ENCODE results near the gene IL10RA. TPM values are rescaled to one million over a fixed set of nuclear protein-coding genes. Genes with fewer than 3 reads are reported as not detected.

The IL10RA gene
- total RNA-seq, 1 experiment from 2014 or later: 1.7 TPM

DNA sequence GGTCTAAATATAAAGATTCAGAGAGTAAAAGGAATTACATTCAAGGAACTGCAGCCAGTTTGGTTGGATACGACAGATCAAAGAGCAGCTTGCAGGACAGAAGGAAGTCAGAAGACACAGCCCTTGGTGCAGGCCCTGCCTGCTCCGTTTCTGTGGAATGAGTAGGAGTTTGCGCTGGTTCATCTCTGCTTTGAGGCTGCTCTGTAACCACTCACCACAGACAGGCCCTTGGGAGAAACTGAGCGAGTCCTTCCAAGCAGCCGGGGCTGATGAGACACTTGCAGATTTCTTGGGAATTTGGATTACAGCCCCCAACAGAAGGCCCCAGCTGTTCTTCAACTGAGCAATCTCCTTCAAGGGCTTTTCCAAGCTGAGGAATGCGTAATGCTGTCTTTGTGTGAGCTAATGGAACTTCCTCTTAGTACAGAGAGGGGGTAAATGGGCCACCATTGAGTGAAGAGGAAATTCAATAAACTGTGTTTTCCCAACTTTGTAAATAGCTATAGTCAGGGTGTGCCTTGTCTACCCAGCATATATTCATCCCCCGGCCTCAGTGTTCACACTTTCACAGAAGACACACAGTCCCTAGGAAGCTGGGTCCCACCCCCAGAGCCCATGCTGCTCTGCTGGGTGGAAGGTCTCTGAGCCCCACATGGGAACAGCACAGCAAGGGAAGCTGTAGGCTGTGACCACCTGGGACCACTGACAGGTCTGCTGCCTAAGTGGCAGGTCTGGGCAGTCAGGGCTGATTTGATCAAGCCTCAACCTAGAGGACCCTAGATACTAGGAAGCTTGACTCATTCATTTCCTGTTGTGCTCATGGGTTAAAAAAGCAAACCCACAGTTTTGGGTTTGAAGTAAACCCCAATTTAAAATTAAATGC is 16.6 kb downstream of the IL10RA start:
- TF ChIP-seq EGR1 (IDR thresholded peaks at IDR 0.05; ENCODE audit: low read depth) (no peak), POLR2A (IDR thresholded peaks at IDR 0.05; ENCODE audit: borderline replicate concordance, extremely low read depth, insufficient read depth, insufficient read length) (no peak), SIN3A (IDR thresholded peaks at IDR 0.05; ENCODE audit: low read depth) (no peak), RAD21 (IDR thresholded peaks at IDR 0.05; ENCODE audit: low read depth) (no peak), FOSL1 (IDR thresholded peaks at IDR 0.05; ENCODE audit: low read depth) (no peak), ZNF274 (IDR thresholded peaks at IDR 0.05; ENCODE audit: low read depth, low read length) (no peak)
- TF ChIP-seq, protein P1, sequence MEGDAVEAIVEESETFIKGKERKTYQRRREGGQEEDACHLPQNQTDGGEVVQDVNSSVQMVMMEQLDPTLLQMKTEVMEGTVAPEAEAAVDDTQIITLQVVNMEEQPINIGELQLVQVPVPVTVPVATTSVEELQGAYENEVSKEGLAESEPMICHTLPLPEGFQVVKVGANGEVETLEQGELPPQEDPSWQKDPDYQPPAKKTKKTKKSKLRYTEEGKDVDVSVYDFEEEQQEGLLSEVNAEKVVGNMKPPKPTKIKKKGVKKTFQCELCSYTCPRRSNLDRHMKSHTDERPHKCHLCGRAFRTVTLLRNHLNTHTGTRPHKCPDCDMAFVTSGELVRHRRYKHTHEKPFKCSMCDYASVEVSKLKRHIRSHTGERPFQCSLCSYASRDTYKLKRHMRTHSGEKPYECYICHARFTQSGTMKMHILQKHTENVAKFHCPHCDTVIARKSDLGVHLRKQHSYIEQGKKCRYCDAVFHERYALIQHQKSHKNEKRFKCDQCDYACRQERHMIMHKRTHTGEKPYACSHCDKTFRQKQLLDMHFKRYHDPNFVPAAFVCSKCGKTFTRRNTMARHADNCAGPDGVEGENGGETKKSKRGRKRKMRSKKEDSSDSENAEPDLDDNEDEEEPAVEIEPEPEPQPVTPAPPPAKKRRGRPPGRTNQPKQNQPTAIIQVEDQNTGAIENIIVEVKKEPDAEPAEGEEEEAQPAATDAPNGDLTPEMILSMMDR (IDR thresholded peaks at IDR 0.05 in 2 of 3, conservative IDR thresholded peaks at IDR 0.05 in 1 of 3; ENCODE audit: borderline replicate concordance in 1 of 3, insufficient read depth in 1 of 3, low read depth in 2 of 3, low read length in 2 of 3): no peak

DNA sequence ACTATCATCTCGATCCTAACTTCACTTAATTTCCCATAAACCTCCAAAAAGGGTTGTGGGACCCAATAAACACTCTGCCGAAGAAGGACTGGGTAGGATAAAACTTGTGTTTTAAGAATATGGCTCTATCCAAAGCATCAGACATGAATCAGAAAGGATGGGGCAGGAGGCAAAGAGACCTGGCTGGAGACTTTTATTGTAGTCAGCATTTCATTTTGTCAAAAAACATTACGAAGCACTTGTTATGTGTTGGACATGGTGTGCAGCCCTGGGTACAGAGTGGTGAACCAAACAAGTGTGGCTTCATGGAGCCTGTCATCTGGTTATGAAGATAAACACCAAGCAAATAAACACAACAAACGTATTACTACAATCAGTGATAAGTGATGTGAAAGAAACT is 17.3 kb downstream of the IL10RA start:
- BruUV-seq (replicated peaks): no TSS peak
- no peaks in the 10 kb centered on the region for H3K79me2 ChIP-seq (ENCODE audit: insufficient read depth, low read length)
- ChIA-PET CTCF (no interaction called here), POLR2A (no interaction called here), RAD21 (ENCODE audit: low non-redundant PET in 1 of 2, low total read pairs in 2 of 2, uncharacterized antibody in 2 of 2, unreplicated experiment in 2 of 2) (no interaction called here)
- no peak overlapping the region for H3K27ac ChIP-seq (ENCODE audit: low read depth, low read length)
- no peak overlapping the region for H3K4me3 ChIP-seq (replicated peaks in 1 of 2; ENCODE audit: low read depth in 1 of 2, low read length in 2 of 2)
- no peaks in the 10 kb centered on the region for H3K9me3 ChIP-seq (ENCODE audit: control insufficient read depth in 1 of 2, insufficient read depth in 1 of 2, low read depth in 1 of 2, low read length in 2 of 2)
- DNase-seq (ENCODE audit: low read depth, low spot score): no peak
- H3K36me3 ChIP-seq (ENCODE audit: control insufficient read depth in 1 of 2, insufficient read depth in 2 of 2, low read length in 2 of 2): no peaks in the 10 kb centered on the region
- no peaks in the 10 kb centered on the region for H3K4me1 ChIP-seq (ENCODE audit: control insufficient read depth in 1 of 2, insufficient read depth in 2 of 2, low read length in 2 of 2)
- ATAC-seq: no peak
- H3K4me2 ChIP-seq (ENCODE audit: low read length): no peak overlapping the region
- H3K27me3 ChIP-seq (ENCODE audit: insufficient read depth, low read length): no peaks in the 10 kb centered on the region
- H2AFZ ChIP-seq (ENCODE audit: low read depth, low read length, poor library complexity, severe bottlenecking): no peak overlapping the region
- TF ChIP-seq TCF7L2 (IDR thresholded peaks at IDR 0.05; ENCODE audit: borderline replicate concordance, extremely low read depth, insufficient read depth, insufficient read length) (no peak), ZNF274 (IDR thresholded peaks at IDR 0.05; ENCODE audit: low read depth, low read length) (no peak), CBX3 (IDR thresholded peaks at IDR 0.05; ENCODE audit: low read depth) (no peak)
- TF ChIP-seq, protein P2, sequence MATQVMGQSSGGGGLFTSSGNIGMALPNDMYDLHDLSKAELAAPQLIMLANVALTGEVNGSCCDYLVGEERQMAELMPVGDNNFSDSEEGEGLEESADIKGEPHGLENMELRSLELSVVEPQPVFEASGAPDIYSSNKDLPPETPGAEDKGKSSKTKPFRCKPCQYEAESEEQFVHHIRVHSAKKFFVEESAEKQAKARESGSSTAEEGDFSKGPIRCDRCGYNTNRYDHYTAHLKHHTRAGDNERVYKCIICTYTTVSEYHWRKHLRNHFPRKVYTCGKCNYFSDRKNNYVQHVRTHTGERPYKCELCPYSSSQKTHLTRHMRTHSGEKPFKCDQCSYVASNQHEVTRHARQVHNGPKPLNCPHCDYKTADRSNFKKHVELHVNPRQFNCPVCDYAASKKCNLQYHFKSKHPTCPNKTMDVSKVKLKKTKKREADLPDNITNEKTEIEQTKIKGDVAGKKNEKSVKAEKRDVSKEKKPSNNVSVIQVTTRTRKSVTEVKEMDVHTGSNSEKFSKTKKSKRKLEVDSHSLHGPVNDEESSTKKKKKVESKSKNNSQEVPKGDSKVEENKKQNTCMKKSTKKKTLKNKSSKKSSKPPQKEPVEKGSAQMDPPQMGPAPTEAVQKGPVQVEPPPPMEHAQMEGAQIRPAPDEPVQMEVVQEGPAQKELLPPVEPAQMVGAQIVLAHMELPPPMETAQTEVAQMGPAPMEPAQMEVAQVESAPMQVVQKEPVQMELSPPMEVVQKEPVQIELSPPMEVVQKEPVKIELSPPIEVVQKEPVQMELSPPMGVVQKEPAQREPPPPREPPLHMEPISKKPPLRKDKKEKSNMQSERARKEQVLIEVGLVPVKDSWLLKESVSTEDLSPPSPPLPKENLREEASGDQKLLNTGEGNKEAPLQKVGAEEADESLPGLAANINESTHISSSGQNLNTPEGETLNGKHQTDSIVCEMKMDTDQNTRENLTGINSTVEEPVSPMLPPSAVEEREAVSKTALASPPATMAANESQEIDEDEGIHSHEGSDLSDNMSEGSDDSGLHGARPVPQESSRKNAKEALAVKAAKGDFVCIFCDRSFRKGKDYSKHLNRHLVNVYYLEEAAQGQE (IDR thresholded peaks at IDR 0.05; ENCODE audit: low read depth): no peak
- TF ChIP-seq, protein P3, sequence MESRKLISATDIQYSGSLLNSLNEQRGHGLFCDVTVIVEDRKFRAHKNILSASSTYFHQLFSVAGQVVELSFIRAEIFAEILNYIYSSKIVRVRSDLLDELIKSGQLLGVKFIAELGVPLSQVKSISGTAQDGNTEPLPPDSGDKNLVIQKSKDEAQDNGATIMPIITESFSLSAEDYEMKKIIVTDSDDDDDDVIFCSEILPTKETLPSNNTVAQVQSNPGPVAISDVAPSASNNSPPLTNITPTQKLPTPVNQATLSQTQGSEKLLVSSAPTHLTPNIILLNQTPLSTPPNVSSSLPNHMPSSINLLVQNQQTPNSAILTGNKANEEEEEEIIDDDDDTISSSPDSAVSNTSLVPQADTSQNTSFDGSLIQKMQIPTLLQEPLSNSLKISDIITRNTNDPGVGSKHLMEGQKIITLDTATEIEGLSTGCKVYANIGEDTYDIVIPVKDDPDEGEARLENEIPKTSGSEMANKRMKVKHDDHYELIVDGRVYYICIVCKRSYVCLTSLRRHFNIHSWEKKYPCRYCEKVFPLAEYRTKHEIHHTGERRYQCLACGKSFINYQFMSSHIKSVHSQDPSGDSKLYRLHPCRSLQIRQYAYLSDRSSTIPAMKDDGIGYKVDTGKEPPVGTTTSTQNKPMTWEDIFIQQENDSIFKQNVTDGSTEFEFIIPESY (IDR thresholded peaks at IDR 0.05; ENCODE audit: extremely low read depth, insufficient replicate concordance, low read length): no peak
- H3K9ac ChIP-seq (ENCODE audit: low read length): no peak overlapping the region
- intact Hi-C loops (cut with micrococcal nuclease): no loop called here
- H4K20me1 ChIP-seq (ENCODE audit: insufficient read depth): no peaks in the 10 kb centered on the region
- no peaks in the 10 kb centered on the region for H3K9me2 ChIP-seq (ENCODE audit: insufficient read depth)

More for the DNA sequence above, 16.6 kb downstream of the IL10RA start:
- Histone ChIP-seq H3K79me2 (ENCODE audit: insufficient read depth, low read length) (no peaks in the 10 kb centered on the region), H3K4me2 (ENCODE audit: low read length) (no peak overlapping the region), H3K4me1 (ENCODE audit: control insufficient read depth in 1 of 2, insufficient read depth in 2 of 2, low read length in 2 of 2) (no peaks in the 10 kb centered on the region), H3K9ac (ENCODE audit: low read length) (no peak overlapping the region), H3K27ac (ENCODE audit: low read depth, low read length) (no peak overlapping the region), H2AFZ (ENCODE audit: low read depth, low read length, poor library complexity, severe bottlenecking) (no peak overlapping the region), H3K27me3 (ENCODE audit: insufficient read depth, low read length) (no peaks in the 10 kb centered on the region), H3K9me2 (ENCODE audit: insufficient read depth) (no peaks in the 10 kb centered on the region), H4K20me1 (ENCODE audit: insufficient read depth) (no peaks in the 10 kb centered on the region), H3K9me3 (ENCODE audit: control insufficient read depth in 1 of 2, insufficient read depth in 1 of 2, low read depth in 1 of 2, low read length in 2 of 2) (no peaks in the 10 kb centered on the region), H3K36me3 (ENCODE audit: control insufficient read depth in 1 of 2, insufficient read depth in 2 of 2, low read length in 2 of 2) (no peaks in the 10 kb centered on the region), H3K4me3 (replicated peaks in 1 of 2; ENCODE audit: low read depth in 1 of 2, low read length in 2 of 2) (no peak overlapping the region)
- ChIA-PET RAD21 (ENCODE audit: low non-redundant PET in 1 of 2, low total read pairs in 2 of 2, uncharacterized antibody in 2 of 2, unreplicated experiment in 2 of 2) (no interaction called here), POLR2A (no interaction called here), CTCF (no interaction called here)
- intact Hi-C loops (cut with micrococcal nuclease): no loop called here
- DNase-seq (ENCODE audit: low read depth, low spot score): no peak
- ATAC-seq: no peak
- BruUV-seq (replicated peaks): no TSS peak

All from HCT116 (cell line).